GM12878 (cell line): ENCODE results near the gene SI. TPM values are rescaled to one million over a fixed set of nuclear protein-coding genes. Genes with fewer than 3 reads are reported as not detected.

Experiments
- ATAC-seq: fragments of 200-7000 bp; cut with Tn5 transposase; 3 replicates; pipeline ENCODE4 v1.9.1; 2020; ENCODE audit warnings: mild to moderate bottlenecking, moderate library complexity
- BruUV-seq: library from RNA; stranded (reverse); fragments of 400-500 nt; replicated peaks from 2 replicates; lab custom pipeline; 2021; lab: Mats Ljungman, UMichigan
- CTCF ChIA-PET: fragments of 300-600 bp; sonication (Branson Sonifier 250); formaldehyde crosslinking; extraction: SDS; loops from one replicate; lab custom pipeline; 2021; ENCODE audit warnings: inconsistent platforms; lab: Yijun Ruan, JAX
- POLR2A ChIA-PET: fragments of 350-600 bp; formaldehyde crosslinking; extraction: SDS; loops from one replicate; lab custom pipeline; 2021; ENCODE audit warnings: inconsistent platforms; lab: Charles Lee
- RAD21 ChIA-PET: fragments of 300-600 bp; sonication (Branson Sonifier 250); formaldehyde crosslinking; loops from one replicate; lab custom pipeline; 2023; ENCODE audit warnings: antibody characterized with exemption; ENCODE audit not compliant: unreplicated experiment; lab: Charles Lee
- SMC1A ChIA-PET: fragments of 300-600 bp; sonication (Branson Sonifier 250); formaldehyde crosslinking; loops from one replicate; lab custom pipeline; 2023; ENCODE audit not compliant: unreplicated experiment, uncharacterized antibody; lab: Charles Lee
- DNase-seq: peaks from one replicate; pipeline ENCODE4 v3.0.0-alpha.2; 2011; ENCODE audit warnings: low read depth, low spot score
- FAIRE-seq: peaks from 3 replicates; lab custom pipeline; 2011; peaks lifted over from hg19 to GRCh38; lab: Jason Lieb, UNC
- H2AFZ ChIP-seq: 2 replicates; pipeline ENCODE4 v1.6.0; 2011; ENCODE audit warnings: low read depth, low read length, control low read depth; ENCODE audit not compliant: control insufficient read depth
- H3K27ac ChIP-seq: 2 replicates; pipeline ENCODE4 v1.5.1; 2011; ENCODE audit warnings: control low read depth; ENCODE audit not compliant: control insufficient read depth, insufficient read depth
- H3K27me3 ChIP-seq, 2 experiments: replicated peaks in 1 of 2; 2 replicates each; pipeline versions ENCODE4 v1.6.0 to v1.6.1; 2011; ENCODE audit warnings: low read length in 1 of 2; ENCODE audit not compliant: control insufficient read depth in 2 of 2, insufficient read depth in 2 of 2
- H3K36me3 ChIP-seq, 2 experiments: 2 replicates each; pipeline ENCODE4 v1.5.1; 2011; ENCODE audit warnings: low read length in 1 of 2; ENCODE audit not compliant: control insufficient read depth in 2 of 2, insufficient read depth in 2 of 2
- H3K4me1 ChIP-seq: 2 replicates; pipeline ENCODE4 v1.6.1; 2011; ENCODE audit warnings: mild to moderate bottlenecking, low read length, moderate library complexity, mixed read lengths; ENCODE audit not compliant: control insufficient read depth, insufficient read depth
- H3K4me2 ChIP-seq: 2 replicates; pipeline ENCODE4 v1.6.0; 2011; ENCODE audit warnings: control low read depth; ENCODE audit not compliant: control insufficient read depth, insufficient read depth
- H3K4me3 ChIP-seq: fragments of 200-600 bp; sonication (generic); 2 replicates; pipeline ENCODE4 v1.5.1; 2016
- H3K79me2 ChIP-seq: 2 replicates; pipeline ENCODE4 v1.6.0; 2011; ENCODE audit warnings: low read length; ENCODE audit not compliant: control insufficient read depth, insufficient read depth
- H3K9ac ChIP-seq: 2 replicates; pipeline ENCODE4 v1.8.0; 2011; ENCODE audit warnings: low read length, control low read depth, mixed read lengths; ENCODE audit not compliant: control insufficient read depth, insufficient read depth
- H3K9me3 ChIP-seq: replicated peaks from 3 replicates; pipeline ENCODE4 v1.5.1; 2011; ENCODE audit warnings: mild to moderate bottlenecking, low read length; ENCODE audit not compliant: control insufficient read depth, insufficient read depth
- H4K20me1 ChIP-seq: 2 replicates; pipeline ENCODE4 v1.6.0; 2011; ENCODE audit not compliant: control insufficient read depth, insufficient read depth
- BRCA1 ChIP-seq: IDR thresholded peaks from 2 replicates; pipeline ENCODE4 v1.6.1; 2011; ENCODE audit warnings: low read depth, low read length, improper control_type of control experiment
- CHD2 ChIP-seq: IDR thresholded peaks from 2 replicates; pipeline ENCODE4 v1.6.1; 2011; ENCODE audit warnings: low read depth, low read length, improper control_type of control experiment, borderline replicate concordance
- CUX1 ChIP-seq: IDR thresholded peaks from 2 replicates; pipeline ENCODE4 v1.6.1; 2012; ENCODE audit warnings: improper control_type of control experiment, low read depth, low read length; ENCODE audit not compliant: insufficient replicate concordance
- DPF2 ChIP-seq: fragments of 450-650 bp; IDR thresholded peaks from 2 replicates; pipeline ENCODE4 v1.6.1; 2017; ENCODE audit warnings: mild to moderate bottlenecking
- EZH2 ChIP-seq: IDR thresholded peaks from 2 replicates; pipeline ENCODE4 v1.6.1; 2012; ENCODE audit warnings: low read depth, mild to moderate bottlenecking, control low read depth, inconsistent platforms, low read length, borderline replicate concordance; ENCODE audit not compliant: control insufficient read depth
- GATAD2B ChIP-seq: fragments of 450-650 bp; conservative IDR thresholded peaks from 2 replicates; pipeline ENCODE4 v1.6.1; 2017; ENCODE audit warnings: low read depth, mild to moderate bottlenecking, moderate library complexity
- IRF5 ChIP-seq: fragments of 450-650 bp; IDR thresholded peaks from 2 replicates; pipeline ENCODE4 v1.6.1; 2017; ENCODE audit warnings: borderline replicate concordance
- MTA2 ChIP-seq: fragments of 450-650 bp; IDR thresholded peaks from 2 replicates; pipeline ENCODE4 v1.6.1; 2016; ENCODE audit warnings: low read depth, mild to moderate bottlenecking, moderate library complexity
- RAD51 ChIP-seq: fragments of 450-650 bp; IDR thresholded peaks from 2 replicates; pipeline ENCODE4 v1.6.1; 2016; ENCODE audit warnings: moderate library complexity, mild to moderate bottlenecking, inconsistent platforms
- REST ChIP-seq: IDR thresholded peaks from 2 replicates; pipeline ENCODE4 v1.6.1; 2012; ENCODE audit warnings: mild to moderate bottlenecking, low read depth, low read length
- SMAD5 ChIP-seq: IDR thresholded peaks from 2 replicates; pipeline ENCODE4 v1.6.1; 2016; ENCODE audit warnings: antibody characterized with exemption, low read depth
- ZNF384 ChIP-seq: IDR thresholded peaks from 2 replicates; pipeline ENCODE4 v1.6.1; 2012; ENCODE audit warnings: low read depth, mild to moderate bottlenecking, low read length, improper control_type of control experiment, borderline replicate concordance
- ZSCAN29 ChIP-seq: fragments of 450-650 bp; IDR thresholded peaks from 2 replicates; pipeline ENCODE4 v1.6.1; 2017; ENCODE audit warnings: mild to moderate bottlenecking, moderate library complexity
- WGBS: methylation state at CpG from one replicate; pipeline ENCODE4 v1.1.6; 2016; ENCODE audit warnings: low lambda C conversion rate; ENCODE audit not compliant: insufficient replicate concordance, insufficient coverage; ENCODE audit errors: missing lambda C conversion rate; 5-methylcytosine and 5-hydroxymethylcytosine counted together
- in situ Hi-C: fragments of 300-500 bp; cut with MboI; formaldehyde crosslinking; loops from 9 replicates; pipeline ENCODE4 v1.14.3; 2018; ENCODE audit warnings: mixed read lengths
- intact Hi-C: fragments of 100-400 bp; cut with micrococcal nuclease; formaldehyde crosslinking; loops from one replicate; pipeline ENCODE4 v1.14.2; 2022; ENCODE audit not compliant: unreplicated experiment
- polyA plus RNA-seq, 11 experiments: library from polyadenylated mRNA; depleted of rRNA in 4 of 11; unstranded in 6 of 11; stranded (reverse) in 5 of 11; fragments of >200 nt; fragmentation: Nextera tagmentation in 4 of 11; fragmentation: Illumina TruSeq in 1 of 11; extraction: Ambion mirVana in 4 of 11; extraction: Trizol in 1 of 11; gene quantifications; 1 replicate in 1 of 11; 2 replicates in 10 of 11; pipeline versions ENCODE4 v1.2.1 to v1.2.3, GENCODE V29; 2011 to 2016; ENCODE audit warnings: inconsistent platforms in 2 of 11, missing spikeins in 2 of 11, low read depth in 1 of 11
- total RNA-seq, 4 experiments: library from RNA; depleted of rRNA in 3 of 4; stranded (reverse); fragments of >200 nt in 3 of 4; fragmentation: Illumina TruSeq in 1 of 4; extraction: Trizol in 1 of 4; gene quantifications; 2 replicates each; pipeline versions ENCODE4 v1.2.1 to v1.2.3, GENCODE V29; 2013 to 2021

The SI gene
- total and polyA plus RNA-seq, 10 of the 15 experiments (the other 5 are each of a cell fraction or from before 2014, with no cell fraction given): 0.01 TPM; not detected in 9

DNA sequence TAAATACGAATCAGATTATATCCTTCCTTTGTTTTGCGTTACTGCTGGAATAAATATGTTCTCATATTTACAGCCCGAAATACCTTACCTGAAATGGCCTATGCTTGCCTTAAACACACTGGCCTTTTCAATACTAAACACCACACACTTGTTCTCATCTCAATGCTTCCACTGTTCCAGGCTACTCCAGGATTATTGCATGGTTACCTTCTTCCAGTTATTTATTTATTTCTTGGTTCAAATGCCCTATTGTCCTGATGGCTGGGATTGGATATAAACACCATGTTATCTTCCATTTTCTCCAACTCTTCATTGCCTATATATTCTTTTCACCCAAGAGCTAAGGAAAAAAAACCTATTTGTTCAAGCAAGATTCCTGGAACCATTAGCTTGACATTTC is 125.3 kb downstream of the SI start:
- H3K9me3 ChIP-seq: no peaks in the 10 kb centered on the region
- DNase-seq (no peak), ATAC-seq (no peak), FAIRE-seq (no peak)
- 28% methylated on average over 3 of the region's 3 CpGs for WGBS
- no TSS peak for BruUV-seq
- no peak overlapping the region for H3K27ac ChIP-seq
- POLR2A ChIA-PET: no interaction called here
- H3K79me2 ChIP-seq: no peaks in the 10 kb centered on the region
- intact Hi-C loops: no loop called here
- H3K27me3 ChIP-seq: no peaks in the 10 kb centered on the region
- CTCF ChIA-PET: no interaction called here
- no peaks in the 10 kb centered on the region for H4K20me1 ChIP-seq
- H2AFZ ChIP-seq: no peak overlapping the region
- H3K4me2 ChIP-seq: no peak overlapping the region
- SMC1A ChIA-PET: no interaction called here
- in situ Hi-C loops: no loop called here
- H3K4me1 ChIP-seq: no peaks in the 10 kb centered on the region
- no peak overlapping the region for H3K4me3 ChIP-seq
- RAD21 ChIA-PET: no interaction called here
- H3K36me3 ChIP-seq: no peaks in the 10 kb centered on the region
- H3K9ac ChIP-seq: no peak overlapping the region
- TF ChIP-seq RAD51: no peak
- TF ChIP-seq IRF5: no peak
- TF ChIP-seq MTA2: no peak
- TF ChIP-seq ZSCAN29: no peak
- no peak for TF ChIP-seq CUX1
- TF ChIP-seq SMAD5: no peak
- TF ChIP-seq REST: no peak
- no peak for TF ChIP-seq DPF2
- TF ChIP-seq ZNF384: no peak
- TF ChIP-seq CHD2: no peak
- TF ChIP-seq GATAD2B: no peak
- TF ChIP-seq EZH2: no peak
- no peak for TF ChIP-seq BRCA1
